ENCODE measurements around the gene CXCL8.

DNA sequence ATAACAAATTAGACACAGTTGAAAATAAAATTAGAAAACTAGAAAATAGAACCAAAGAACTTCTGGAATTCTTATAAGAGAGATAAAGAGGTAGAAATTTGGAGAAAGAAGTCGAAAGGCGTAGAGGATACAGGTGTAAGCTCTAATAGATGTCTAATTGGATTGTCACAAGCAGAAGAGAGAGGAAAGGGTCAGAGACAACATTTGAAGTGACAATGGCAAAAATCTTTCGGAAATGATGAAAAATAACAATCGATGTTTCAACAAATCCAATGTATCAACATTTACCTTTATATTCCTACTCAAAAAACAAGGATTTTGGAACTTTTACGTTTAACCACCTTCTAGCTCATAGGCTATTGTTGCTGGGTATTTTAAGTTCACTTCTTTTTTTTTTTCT is 3.8 kb downstream of the CXCL8 start:
- no peak for TF ChIP-seq POLR2A (IDR thresholded peaks at IDR 0.05)
- TF ChIP-seq CTCF (IDR thresholded peaks at IDR 0.05) = no peak
